ENCODE measurements around the gene SKA3.

The SKA3 gene

DNA sequence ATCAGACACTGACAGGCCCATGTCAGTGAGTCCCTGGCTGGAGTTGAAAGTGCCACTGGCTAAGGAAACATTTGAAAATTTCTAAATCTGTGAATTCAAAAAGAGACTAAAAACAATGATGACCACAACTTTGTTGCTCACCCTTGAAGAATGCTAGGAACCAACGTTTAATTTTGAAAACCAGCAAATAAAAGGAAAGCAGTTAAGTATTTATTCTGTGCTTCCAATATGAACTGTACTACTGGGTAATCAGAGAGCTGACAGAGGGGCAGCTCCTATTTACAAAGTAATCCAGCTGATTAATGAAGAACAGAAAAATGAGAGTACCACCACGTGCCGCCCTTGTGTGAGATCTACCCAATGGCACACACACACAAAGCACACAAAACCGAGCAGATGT, 70.3 kb downstream of the SKA3 start:
- no peak for DNase-seq

DNA sequence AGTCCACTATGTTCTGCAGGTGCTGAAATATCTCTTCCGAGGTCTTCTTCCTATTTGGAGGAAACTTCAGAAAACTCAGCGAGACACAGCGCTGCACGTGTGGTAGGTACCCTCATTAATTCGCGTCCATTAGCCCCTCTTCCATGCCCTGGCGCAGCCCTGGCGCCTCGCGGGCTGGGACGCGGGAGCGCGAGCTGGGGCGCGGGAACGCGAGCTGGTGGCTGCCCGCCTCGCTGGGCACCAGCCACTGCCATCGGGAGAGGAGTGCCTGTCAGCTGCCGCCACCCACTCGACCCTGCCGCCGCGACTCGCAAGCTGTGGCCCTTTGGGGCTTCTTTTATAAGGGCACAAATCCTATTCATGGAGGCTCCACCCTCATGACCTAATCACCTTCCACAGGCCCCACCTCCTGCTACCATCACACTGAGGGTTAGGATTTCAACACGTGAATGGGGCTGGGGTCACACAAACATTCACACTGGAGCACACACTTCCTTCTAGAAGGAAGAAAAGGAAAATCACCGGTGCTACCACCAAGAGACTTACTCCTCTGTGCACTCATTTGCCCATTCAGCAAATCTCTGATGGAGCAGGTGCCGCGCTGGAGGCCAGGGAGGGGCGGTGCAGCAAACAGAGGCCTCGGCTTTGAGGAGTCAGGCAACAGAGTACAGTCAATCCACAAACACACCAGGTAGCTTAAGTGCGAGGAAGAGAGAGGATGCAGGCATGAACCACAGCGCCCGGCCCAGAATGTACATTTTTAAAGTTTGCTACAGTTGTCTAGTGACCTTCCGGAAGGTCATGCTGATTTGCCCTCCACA, 71.9 kb downstream of the SKA3 start:
- DNase-seq, result no peak
